Stimulated activated CD4-positive, alpha-beta T cell treated with anti-CD3 and anti-CD28 coated beads, Interleukin-15, amount 100 ng/mL, for 24 hours (primary cell): ENCODE data around the gene NKX6-1.

Source experiments
- DNase-seq: peaks from one replicate; pipeline ENCODE4 v3.0.0-alpha.2; 2020

Gene NKX6-1

GRCh38 chr4:84498935-84499623 is at the start of gene NKX6-1:
TSS of gene NKX6-1 (minus strand) at chr4:84499292. CDS start at chr4:84498228, 1,064 bp downstream.
- DNase-seq, result peak; percentile 39

GRCh38 chr4:84547211-84547610 is 48.1 kb upstream of the NKX6-1 start:
- no peak for DNase-seq

GRCh38 chr4:84545093-84545492 is 46.0 kb upstream of the NKX6-1 start:
- DNase-seq, result no peak

GRCh38 chr4:84535901-84536300 is 36.8 kb upstream of the NKX6-1 start:
- DNase-seq, result no peak

GRCh38 chr4:84531689-84532088 is 32.6 kb upstream of the NKX6-1 start:
- no peak for DNase-seq

- no peak for DNase-seq
Measured at GRCh38 chr4:84530871-84531270, 31.8 kb upstream of the NKX6-1 start.

GRCh38 chr4:84530454-84530853 is 31.4 kb upstream of the NKX6-1 start:
- DNase-seq, result no peak

- no peak for DNase-seq
Measured at GRCh38 chr4:84529169-84529751, 30.2 kb upstream of the NKX6-1 start.

- no peak for DNase-seq
Measured at GRCh38 chr4:84527391-84527790, 28.3 kb upstream of the NKX6-1 start.

- DNase-seq, result no peak
Measured at GRCh38 chr4:84515075-84515474, 16.0 kb upstream of the NKX6-1 start.

- DNase-seq, result no peak
Measured at GRCh38 chr4:84512277-84512676, 13.2 kb upstream of the NKX6-1 start.

GRCh38 chr4:84511703-84512102 is 12.6 kb upstream of the NKX6-1 start:
- DNase-seq, result no peak

GRCh38 chr4:84507941-84508340 is 8.8 kb upstream of the NKX6-1 start:
- no peak for DNase-seq

- no peak for DNase-seq
Measured at GRCh38 chr4:84504821-84505220, 5.7 kb upstream of the NKX6-1 start.

- DNase-seq, result no peak
Measured at GRCh38 chr4:84503495-84504437, 4.7 kb upstream of the NKX6-1 start.

- no peak for DNase-seq
Measured at GRCh38 chr4:84502955-84503373, 3.9 kb upstream of the NKX6-1 start.

- no peak for DNase-seq
Measured at GRCh38 chr4:84502333-84502954, 3.4 kb upstream of the NKX6-1 start.

- DNase-seq, result no peak
Measured at GRCh38 chr4:84501721-84502267, 2.7 kb upstream of the NKX6-1 start.

- DNase-seq, result no peak
Measured at GRCh38 chr4:84501202-84501503, 2.1 kb upstream of the NKX6-1 start.

- no peak for DNase-seq
Measured at GRCh38 chr4:84500386-84501201, 1.5 kb upstream of the NKX6-1 start.

- no peak for DNase-seq
Measured at GRCh38 chr4:84499624-84499982, 511 bp upstream of the NKX6-1 start.

GRCh38 chr4:84498203-84498934 is 723 bp downstream of the NKX6-1 start:
- DNase-seq, result peak; percentile 54
